Endothelial cell of umbilical vein (primary cell): ENCODE data around the gene NEK6. TPM values are rescaled to one million over a fixed set of nuclear protein-coding genes. Genes with fewer than 3 reads are reported as not detected.

ENCODE experiments used
- BruUV-seq: library from RNA; stranded (reverse); fragments of 400-500 nt; replicated peaks from 2 replicates; lab custom pipeline; 2021; lab: Mats Ljungman, UMichigan
- CTCF ChIA-PET: fragments of 300-600, 350-600 bp; sonication (Branson Sonifier 250); formaldehyde crosslinking; loops from one replicate; lab custom pipeline; 2021; ENCODE audit warnings: antibody characterized with exemption, inconsistent platforms; lab: Charles Lee
- POLR2A ChIA-PET: fragments of 300-600, 350-600 bp; sonication (Branson Sonifier 250); formaldehyde crosslinking; loops from one replicate; lab custom pipeline; 2021; ENCODE audit warnings: antibody characterized with exemption, inconsistent platforms; lab: Charles Lee
- DNase-seq: peaks from one replicate; pipeline ENCODE4 v3.0.0-alpha.2; 2011; ENCODE audit warnings: low read depth, low spot score
- FAIRE-seq: peaks from 2 replicates; lab custom pipeline; 2011; peaks lifted over from hg19 to GRCh38; lab: Jason Lieb, UNC
- H2AFZ ChIP-seq: 2 replicates; pipeline ENCODE4 v1.6.0; 2012; ENCODE audit warnings: low read depth, low read length, control low read depth, inconsistent platforms
- H3K27ac ChIP-seq: 2 replicates; pipeline ENCODE4 v1.5.1; 2011; ENCODE audit warnings: low read depth, mild to moderate bottlenecking, control low read depth, low read length, moderate library complexity; ENCODE audit not compliant: insufficient read depth
- H3K27me3 ChIP-seq, 2 experiments: 2 replicates each; pipeline versions ENCODE4 v1.6.0 to v1.6.1; 2011; ENCODE audit warnings: low read length in 2 of 2, mixed read lengths in 1 of 2; ENCODE audit not compliant: control insufficient read depth in 2 of 2, insufficient read depth in 2 of 2
- H3K36me3 ChIP-seq, 2 experiments: 2 replicates in 1 of 2; 3 replicates in 1 of 2; pipeline ENCODE4 v1.5.1; 2011; ENCODE audit warnings: low read length in 2 of 2, mild to moderate bottlenecking in 1 of 2, moderate library complexity in 1 of 2; ENCODE audit not compliant: control insufficient read depth in 2 of 2, insufficient read depth in 2 of 2; ENCODE audit errors: extremely low read depth in 1 of 2
- H3K4me1 ChIP-seq: 3 replicates; pipeline ENCODE4 v1.5.1; 2011; ENCODE audit warnings: mild to moderate bottlenecking, low read length; ENCODE audit not compliant: control insufficient read depth, insufficient read depth; ENCODE audit errors: extremely low read depth
- H3K4me2 ChIP-seq: 2 replicates; pipeline ENCODE4 v1.6.1; 2011; ENCODE audit warnings: low read length, control low read depth, mixed read lengths; ENCODE audit not compliant: insufficient read depth
- H3K4me3 ChIP-seq, 3 experiments: fragments of 200-600 bp in 1 of 3; sonication (generic), shearing (Covaris generic) in 1 of 3; replicated peaks in 1 of 3; 2 replicates each; pipeline ENCODE4 v1.5.1; 2011 to 2016; ENCODE audit warnings: control low read depth in 3 of 3, low read length in 3 of 3, mild to moderate bottlenecking in 2 of 3, inconsistent platforms in 1 of 3, low read depth in 1 of 3, moderate library complexity in 1 of 3; ENCODE audit not compliant: insufficient read depth in 1 of 3
- H3K79me2 ChIP-seq: 2 replicates; pipeline ENCODE4 v1.6.0; 2012; ENCODE audit warnings: low read length, inconsistent platforms; ENCODE audit not compliant: control insufficient read depth, insufficient read depth
- H3K9ac ChIP-seq: replicated peaks from 2 replicates; pipeline ENCODE3; 2011; ENCODE audit warnings: low read length, control low read depth; ENCODE audit not compliant: insufficient read depth; ENCODE audit errors: extremely low read depth
- H3K9me1 ChIP-seq: replicated peaks from 3 replicates; pipeline ENCODE4 v1.6.0; 2011; ENCODE audit warnings: mild to moderate bottlenecking, low read length; ENCODE audit not compliant: control insufficient read depth, insufficient read depth; ENCODE audit errors: extremely low read depth
- H3K9me3 ChIP-seq: replicated peaks from 2 replicates; pipeline ENCODE4 v1.5.1; 2012; ENCODE audit warnings: low read length, inconsistent platforms; ENCODE audit not compliant: control insufficient read depth, insufficient read depth
- H4K20me1 ChIP-seq: replicated peaks from 2 replicates; pipeline ENCODE3; 2011; ENCODE audit warnings: mild to moderate bottlenecking, low read length; ENCODE audit not compliant: control insufficient read depth, insufficient read depth; ENCODE audit errors: extremely low read depth
- EZH2 ChIP-seq: IDR thresholded peaks from 2 replicates; pipeline ENCODE4 v1.6.1; 2012; ENCODE audit warnings: borderline replicate concordance, low read depth, mild to moderate bottlenecking, moderate library complexity, low read length, inconsistent platforms; ENCODE audit not compliant: severe bottlenecking
- FOS ChIP-seq: IDR thresholded peaks from 2 replicates; pipeline ENCODE4 v1.6.1; 2011; ENCODE audit warnings: mild to moderate bottlenecking, low read length, moderate library complexity, borderline replicate concordance; ENCODE audit not compliant: insufficient read depth
- GATA2 ChIP-seq: IDR thresholded peaks from 2 replicates; pipeline ENCODE4 v1.7.0; 2011; ENCODE audit warnings: low read depth, mild to moderate bottlenecking, moderate library complexity, mixed read lengths, low read length; ENCODE audit not compliant: insufficient read length, insufficient read depth
- JUN ChIP-seq: IDR thresholded peaks from 2 replicates; pipeline ENCODE4 v1.6.1; 2011; ENCODE audit warnings: borderline replicate concordance, low read depth; ENCODE audit not compliant: insufficient read length, insufficient read depth
- MYC ChIP-seq: IDR thresholded peaks from one replicate; pipeline ENCODE4 v1.6.1; 2011; ENCODE audit warnings: mild to moderate bottlenecking, low read depth, low read length
- POLR2A ChIP-seq: IDR thresholded peaks from 2 replicates; pipeline ENCODE4 v1.6.1; 2012; ENCODE audit warnings: low read depth, mild to moderate bottlenecking, control low read depth, low read length
- POLR2AphosphoS5 ChIP-seq: IDR thresholded peaks from 2 replicates; pipeline ENCODE4 v1.6.1; 2012; ENCODE audit warnings: low read depth, mild to moderate bottlenecking, control low read depth, low read length, moderate library complexity; ENCODE audit not compliant: insufficient read depth
- dilution Hi-C: fragments of 300-500 bp; cut with MboI; formaldehyde crosslinking; loops from one replicate; pipeline ENCODE4 v1.15.0; 2019; ENCODE audit warnings: low sequenced_read_pairs; ENCODE audit not compliant: extremely low pct_ligation_motif_present
- intact Hi-C: fragments of 100-400 bp; cut with micrococcal nuclease; formaldehyde crosslinking; loops from one replicate; pipeline ENCODE4 v1.10.0; 2022
- polyA plus RNA-seq, 4 experiments: library from polyadenylated mRNA; depleted of rRNA in 3 of 4; stranded (reverse) in 3 of 4; unstranded in 1 of 4; fragments of >200 nt; gene quantifications; 2 replicates each; pipeline versions ENCODE4 v1.2.1 to v1.2.3, GENCODE V29; 2011 to 2012; ENCODE audit warnings: missing spikeins in 1 of 4
- total RNA-seq: library from RNA; stranded (reverse); gene quantifications from 2 replicates; pipeline ENCODE4 v1.2.3, GENCODE V29; 2021
- TF ChIP-seq, protein P1 (sequence below): IDR thresholded peaks from 2 replicates; pipeline ENCODE4 v1.6.1; 2011; ENCODE audit not compliant: insufficient read depth, insufficient read length
- TF ChIP-seq, protein P2 (sequence below), 2 donors: IDR thresholded peaks; 1 replicate in 1 of 2; 2 replicates in 1 of 2; pipeline ENCODE4 v1.5.1; 2011; ENCODE audit warnings: low read length in 2 of 2, mild to moderate bottlenecking in 2 of 2, moderate library complexity in 2 of 2, control low read depth in 1 of 2, inconsistent platforms in 1 of 2, low read depth in 1 of 2; ENCODE audit not compliant: insufficient read depth in 1 of 2; ENCODE audit errors: extremely low read depth in 1 of 2

Gene NEK6
- total and polyA plus RNA-seq, 2 donors (not counting 3 experiments of a cell fraction or from before 2014, with no cell fraction given), result 64.3 to 67.1 TPM

DNA sequence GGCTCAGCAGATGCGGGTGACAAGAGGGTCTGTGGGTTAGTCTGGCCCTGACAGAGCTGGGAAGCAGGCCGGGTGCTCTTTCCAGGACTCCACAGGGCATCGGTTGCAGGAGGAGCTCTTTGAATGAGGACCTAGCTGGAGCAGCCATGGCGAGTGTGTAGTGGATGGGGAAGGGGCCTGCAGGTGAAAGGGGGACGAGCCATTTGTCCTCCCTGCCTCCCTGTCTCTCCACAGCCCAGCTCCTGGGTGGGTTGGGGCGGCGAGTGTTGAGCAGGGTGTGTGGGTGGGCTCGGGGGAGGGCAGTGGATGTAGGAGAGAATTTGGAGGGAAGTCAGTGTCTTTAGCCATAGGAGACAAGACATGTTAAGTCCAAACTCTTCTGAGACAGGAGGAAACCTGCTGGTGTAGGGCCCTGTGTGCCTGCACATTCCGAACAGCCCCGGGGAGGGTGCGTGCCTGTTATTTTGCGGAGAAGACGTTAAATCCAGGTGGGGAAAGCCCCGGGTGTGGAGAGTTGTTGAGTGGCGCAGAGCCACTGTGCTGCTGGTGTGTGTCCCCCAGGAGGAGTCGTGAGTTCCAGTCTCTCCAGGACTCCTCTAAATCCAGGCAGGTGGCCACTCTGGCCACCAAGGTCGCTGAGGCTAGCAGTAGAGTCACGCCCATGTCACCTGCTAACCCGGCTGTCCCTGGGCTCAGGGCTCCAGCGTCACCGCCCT lies 83.9 kb downstream of the NEK6 start:
- H3K36me3 ChIP-seq, result peaks cover 11 to 53% of the 10 kb centered on the region in 2 experiments
- no peak overlapping the region for H3K4me3 ChIP-seq
- no peaks in the 10 kb centered on the region for H3K27me3 ChIP-seq
- H3K79me2 ChIP-seq, result no peaks in the 10 kb centered on the region
- H3K4me1 ChIP-seq, result no peaks in the 10 kb centered on the region
- H4K20me1 ChIP-seq, result no peaks in the 10 kb centered on the region
- no TSS peak for BruUV-seq
- ChIA-PET POLR2A (no interaction called here), CTCF (interaction anchor here (3.2 kb wide), 1 partner anchor 215 kb away, joined by 12 read pairs; no protein-coding TSS in a partner anchor)
- no peaks in the 10 kb centered on the region for H3K9me1 ChIP-seq
- H3K27ac ChIP-seq, result no peak overlapping the region
- no peak overlapping the region for H2AFZ ChIP-seq
- H3K9ac ChIP-seq, result no peak overlapping the region
- FAIRE-seq, result no peak
- no peak overlapping the region for H3K4me2 ChIP-seq
- dilution Hi-C loops, result no loop called here
- TF ChIP-seq MYC (no peak), EZH2 (no peak), JUN (no peak), POLR2AphosphoS5 (no peak), POLR2A (no peak), GATA2 (no peak), FOS (no peak)
- TF ChIP-seq, protein P1, sequence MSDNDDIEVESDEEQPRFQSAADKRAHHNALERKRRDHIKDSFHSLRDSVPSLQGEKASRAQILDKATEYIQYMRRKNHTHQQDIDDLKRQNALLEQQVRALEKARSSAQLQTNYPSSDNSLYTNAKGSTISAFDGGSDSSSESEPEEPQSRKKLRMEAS, result no peak
- TF ChIP-seq, protein P2, sequence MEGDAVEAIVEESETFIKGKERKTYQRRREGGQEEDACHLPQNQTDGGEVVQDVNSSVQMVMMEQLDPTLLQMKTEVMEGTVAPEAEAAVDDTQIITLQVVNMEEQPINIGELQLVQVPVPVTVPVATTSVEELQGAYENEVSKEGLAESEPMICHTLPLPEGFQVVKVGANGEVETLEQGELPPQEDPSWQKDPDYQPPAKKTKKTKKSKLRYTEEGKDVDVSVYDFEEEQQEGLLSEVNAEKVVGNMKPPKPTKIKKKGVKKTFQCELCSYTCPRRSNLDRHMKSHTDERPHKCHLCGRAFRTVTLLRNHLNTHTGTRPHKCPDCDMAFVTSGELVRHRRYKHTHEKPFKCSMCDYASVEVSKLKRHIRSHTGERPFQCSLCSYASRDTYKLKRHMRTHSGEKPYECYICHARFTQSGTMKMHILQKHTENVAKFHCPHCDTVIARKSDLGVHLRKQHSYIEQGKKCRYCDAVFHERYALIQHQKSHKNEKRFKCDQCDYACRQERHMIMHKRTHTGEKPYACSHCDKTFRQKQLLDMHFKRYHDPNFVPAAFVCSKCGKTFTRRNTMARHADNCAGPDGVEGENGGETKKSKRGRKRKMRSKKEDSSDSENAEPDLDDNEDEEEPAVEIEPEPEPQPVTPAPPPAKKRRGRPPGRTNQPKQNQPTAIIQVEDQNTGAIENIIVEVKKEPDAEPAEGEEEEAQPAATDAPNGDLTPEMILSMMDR (IDR thresholded peaks at IDR 0.05; ENCODE audit: extremely low read depth in 1 of 2, insufficient read depth in 1 of 2, low read depth in 1 of 2, low read length in 2 of 2), result no peak
- intact Hi-C loops, result no loop called here
- no peak for DNase-seq
- H3K9me3 ChIP-seq, result no peaks in the 10 kb centered on the region
